ENCODE data around the gene ELF2. TPM values are rescaled to one million over a fixed set of nuclear protein-coding genes. Genes with fewer than 3 reads are reported as not detected.
"Not testable (repeated sequence)": the region's sequence is repeated elsewhere in the genome, so short reads cannot be mapped to it uniquely, and the experiment has no call there.

The ELF2 gene
- total RNA-seq, 1 experiment from 2014 or later: 21.5 TPM

GRCh38 chr4:139188648-139189416, 11.8 kb upstream of the ELF2 start:
- DNase-seq (ENCODE audit: low read depth): peak; percentile 12

GRCh38 chr4:139184129-139184528, 7.1 kb upstream of the ELF2 start:
- DNase-seq (ENCODE audit: low read depth): peak; percentile 29

- peak; percentile 89 for DNase-seq (ENCODE audit: low read depth)
Measured at GRCh38 chr4:139177869-139178619, 1.0 kb upstream of the ELF2 start.

- peak; percentile 81 for DNase-seq (ENCODE audit: low read depth)
Measured at GRCh38 chr4:139176302-139177048, 543 bp downstream of the ELF2 start.

- DNase-seq (ENCODE audit: low read depth): no peak
Measured at GRCh38 chr4:139175646-139176301, 1.2 kb downstream of the ELF2 start.

GRCh38 chr4:139171876-139172691, 4.9 kb downstream of the ELF2 start:
- DNase-seq (ENCODE audit: low read depth): peak; percentile 71

GRCh38 chr4:139170932-139171331, 6.1 kb downstream of the ELF2 start:
- no peak for DNase-seq (ENCODE audit: low read depth)

- DNase-seq (ENCODE audit: low read depth): peak; percentile 39
Measured at GRCh38 chr4:139167774-139168444, 9.1 kb downstream of the ELF2 start.

- no peak for DNase-seq (ENCODE audit: low read depth)
Measured at GRCh38 chr4:139164731-139165130, 12.3 kb downstream of the ELF2 start.

- DNase-seq (ENCODE audit: low read depth): no peak
Measured at GRCh38 chr4:139163806-139164206, 13.2 kb downstream of the ELF2 start.

- DNase-seq (ENCODE audit: low read depth): not testable (repeated sequence)
Measured at GRCh38 chr4:139157977-139158376, 19.0 kb downstream of the ELF2 start.

- no peak for DNase-seq (ENCODE audit: low read depth)
Measured at GRCh38 chr4:139154952-139155557, 22.0 kb downstream of the ELF2 start.

GRCh38 chr4:139154538-139154937, 22.5 kb downstream of the ELF2 start:
- no peak for DNase-seq (ENCODE audit: low read depth)

- no peak for DNase-seq (ENCODE audit: low read depth)
Measured at GRCh38 chr4:139154134-139154421, 22.9 kb downstream of the ELF2 start.

GRCh38 chr4:139153411-139154133, 23.4 kb downstream of the ELF2 start:
- no peak for DNase-seq (ENCODE audit: low read depth)

- no peak for DNase-seq (ENCODE audit: low read depth)
Measured at GRCh38 chr4:139152249-139152648, 24.8 kb downstream of the ELF2 start.

GRCh38 chr4:139146926-139147629, 29.9 kb downstream of the ELF2 start:
- peak; percentile 34 for DNase-seq (ENCODE audit: low read depth)

GRCh38 chr4:139145552-139145932, 31.5 kb downstream of the ELF2 start:
- no peak for DNase-seq (ENCODE audit: low read depth)

Measured in M059J (cell line).